Tibial artery (tissue), 4 donors: ENCODE results near the gene FAM131B.
A peak's percentile ranks its signal among the peaks of the same experiment; 100 is the strongest.

Experiments used
- DNase-seq, 2 donors: peaks; one replicate each; pipeline ENCODE4 v3.0.0-alpha.2; 2019
- H3K27ac ChIP-seq, 2 donors: fragments of 200-600 bp; sonication (generic) in 1 of 2; 1 replicate in 1 of 2; 2 replicates in 1 of 2; pipeline ENCODE4 v1.5.1; 2018 to 2019; ENCODE audit warnings: mild to moderate bottlenecking in 1 of 2
- H3K27me3 ChIP-seq, 2 donors: fragments of 200-600 bp; sonication (generic) in 1 of 2; one replicate each; pipeline versions ENCODE4 v1.5.1 to v1.6.0; 2016 to 2019
- H3K36me3 ChIP-seq, 3 donors: fragments of 200-600 bp; sonication (generic) in 2 of 3; one replicate each; pipeline ENCODE4 v1.5.1; 2016 to 2019; ENCODE audit warnings: mild to moderate bottlenecking in 2 of 3
- H3K4me1 ChIP-seq, 4 donors: fragments of 200-600 bp; sonication (generic) in 2 of 4; 1 replicate in 3 of 4; 2 replicates in 1 of 4; pipeline ENCODE4 v1.5.1; 2016 to 2019
- H3K4me3 ChIP-seq, 2 donors: fragments of 200-600 bp; sonication (generic) in 1 of 2; 1 replicate in 1 of 2; 2 replicates in 1 of 2; pipeline ENCODE4 v1.5.1; 2018 to 2019; ENCODE audit warnings: mild to moderate bottlenecking in 2 of 2
- H3K9me3 ChIP-seq, 3 donors: fragments of 200-600 bp; sonication (generic) in 1 of 3; one replicate each; pipeline ENCODE4 v1.5.1; 2016 to 2019
- CTCF ChIP-seq, 2 experiments: fragments of 200-600 bp in 1 of 2; fragments of 450-650 bp in 1 of 2; IDR thresholded peaks; one replicate each; pipeline ENCODE4 v1.5.1; 2017 to 2019; ENCODE audit warnings: antibody characterized with exemption in 2 of 2, mild to moderate bottlenecking in 1 of 2, moderate library complexity in 1 of 2
- intact Hi-C: fragments of 100-400 bp; cut with DNase I; formaldehyde crosslinking; loops from one replicate; pipeline ENCODE4 v1.15.0; 2023; ENCODE audit warnings: low total_unique reads

The FAM131B gene

GRCh38 chr7:143383642-143383957, 21.1 kb upstream of the FAM131B start:
- intact Hi-C loops = loop anchor here (5.0 kb wide), 1 partner anchor 34 kb away; no protein-coding TSS in a partner anchor
- peaks cover 0 to 75% (median 72%) of the 10 kb centered on the region in 4 donors for H3K4me1 ChIP-seq
- no peak for TF ChIP-seq CTCF (IDR thresholded peaks at IDR 0.05)
- peak in 1 of 2 donors; percentile 67 for DNase-seq
- H3K36me3 ChIP-seq = peaks cover 5 to 28% (median 16%) of the 10 kb centered on the region in 3 donors
- peak overlapping the region; percentile 96 to 100 for H3K27ac ChIP-seq
- H3K27me3 ChIP-seq = no peaks in the 10 kb centered on the region
- H3K9me3 ChIP-seq = no peaks in the 10 kb centered on the region
- peak overlapping the region; percentile 69 to 98 for H3K4me3 ChIP-seq

GRCh38 chr7:143382791-143383641, 20.5 kb upstream of the FAM131B start:
- Histone ChIP-seq H3K36me3 (peaks cover 0 to 22% (median 10%) of the 10 kb centered on the region in 3 donors), H3K9me3 (no peaks in the 10 kb centered on the region), H3K4me3 (peak overlapping the region; percentile 69 to 98), H3K4me1 (peaks cover 0 to 75% (median 68%) of the 10 kb centered on the region in 4 donors), H3K27ac (peak overlapping the region; percentile 96 to 100), H3K27me3 (no peaks in the 10 kb centered on the region)
- intact Hi-C loops = loop anchor here (5.0 kb wide), 1 partner anchor 34 kb away; no protein-coding TSS in a partner anchor
- DNase-seq = peak in 1 of 2 donors; percentile 69
- TF ChIP-seq CTCF (IDR thresholded peaks at IDR 0.05) = no peak

GRCh38 chr7:143382126-143382790, 19.7 kb upstream of the FAM131B start:
- no peak for TF ChIP-seq CTCF (IDR thresholded peaks at IDR 0.05)
- H3K9me3 ChIP-seq = no peaks in the 10 kb centered on the region
- H3K4me3 ChIP-seq = peak overlapping the region; percentile 69 to 98
- intact Hi-C loops = loop anchor here (5.0 kb wide), 1 partner anchor 35 kb away; no protein-coding TSS in a partner anchor
- peaks cover 0 to 71% (median 62%) of the 10 kb centered on the region in 4 donors for H3K4me1 ChIP-seq
- H3K36me3 ChIP-seq = peaks cover 0 to 15% (median 2%) of the 10 kb centered on the region in 3 donors
- H3K27me3 ChIP-seq = no peaks in the 10 kb centered on the region
- DNase-seq = peak in 1 of 2 donors; percentile 67
- H3K27ac ChIP-seq = peak overlapping the region; percentile 96 to 100

GRCh38 chr7:143381427-143382125, 19.1 kb upstream of the FAM131B start:
- DNase-seq = peak; percentile 76 to 89
- no peaks in the 10 kb centered on the region for H3K9me3 ChIP-seq
- intact Hi-C loops = loop anchor here (5.0 kb wide), 1 partner anchor 36 kb away; no protein-coding TSS in a partner anchor
- peaks cover 0 to 64% (median 55%) of the 10 kb centered on the region in 4 donors for H3K4me1 ChIP-seq
- no peak for TF ChIP-seq CTCF (IDR thresholded peaks at IDR 0.05)
- peak overlapping the region; percentile 96 to 100 for H3K27ac ChIP-seq
- H3K27me3 ChIP-seq = no peaks in the 10 kb centered on the region
- H3K36me3 ChIP-seq = peaks cover 0 to 12% (median 0%) of the 10 kb centered on the region in 3 donors
- peak overlapping the region; percentile 69 to 98 for H3K4me3 ChIP-seq
